GM21367 (cell line): ENCODE measurements around the gene DACT3.

Experiments
- ATAC-seq: cut with Tn5 transposase; IDR thresholded peaks from one replicate; pipeline ENCODE4 v1.9.1; 2021; ENCODE audit not compliant: unreplicated experiment

Gene DACT3

DNA sequence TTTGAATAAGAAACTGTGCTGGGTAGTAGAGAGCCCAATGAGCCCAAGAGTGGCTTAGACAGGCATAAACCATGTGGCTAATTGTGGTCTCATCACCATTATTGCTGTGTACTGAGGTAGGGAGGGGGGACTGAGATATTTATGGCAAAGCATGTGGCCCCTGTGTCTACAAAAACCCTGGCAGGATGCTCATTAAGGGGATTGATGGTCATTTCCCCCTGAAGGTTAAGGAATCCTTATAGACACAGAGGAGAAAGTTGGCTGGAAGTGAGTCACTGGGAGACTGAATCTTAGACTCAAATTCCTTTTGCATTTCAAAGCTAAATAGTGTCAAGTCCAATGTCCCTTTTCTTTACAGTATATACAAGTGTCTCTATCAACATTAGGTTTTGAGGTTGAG lies 9.8 kb upstream of the DACT3 start:
- ATAC-seq = no peak

DNA sequence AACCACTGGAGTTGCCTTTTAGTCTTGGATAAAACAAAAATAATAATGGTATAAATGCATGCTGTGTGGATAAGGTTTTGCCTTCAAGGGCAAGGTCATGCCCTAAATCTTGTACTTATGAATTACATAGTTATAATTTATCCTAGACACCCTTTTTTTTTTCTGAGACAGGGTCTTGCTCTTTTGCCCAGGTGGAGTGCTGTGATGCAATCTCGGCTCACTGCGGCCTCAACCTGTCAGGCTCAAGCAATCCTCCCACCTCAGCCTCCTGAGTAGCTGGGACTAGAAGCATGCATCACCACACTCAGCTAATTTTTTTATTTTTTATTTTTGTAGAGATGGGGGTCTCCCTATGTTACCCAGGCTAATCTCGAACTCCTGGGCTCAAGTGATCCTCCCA lies 7.7 kb upstream of the DACT3 start:
- no peak for ATAC-seq

DNA sequence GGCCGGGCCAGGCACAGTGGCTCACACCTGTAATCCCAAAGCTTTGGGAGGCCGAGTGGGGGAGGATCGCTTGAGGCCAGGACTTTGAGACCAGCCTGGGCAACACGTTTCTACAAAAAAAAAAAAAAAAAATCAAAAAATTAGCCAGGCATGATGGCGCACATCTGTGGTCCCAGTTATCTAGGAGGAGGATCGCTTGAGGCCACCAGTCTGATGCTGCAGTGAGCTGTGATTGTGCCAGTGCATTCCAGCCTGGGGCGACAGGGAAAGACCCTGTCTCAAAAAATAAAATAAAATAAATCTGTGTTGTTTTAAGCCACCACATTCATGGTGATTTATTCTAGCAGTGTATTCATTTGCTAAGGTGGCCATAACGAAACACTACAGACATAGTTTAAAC lies 4.1 kb upstream of the DACT3 start:
- no peak for ATAC-seq

DNA sequence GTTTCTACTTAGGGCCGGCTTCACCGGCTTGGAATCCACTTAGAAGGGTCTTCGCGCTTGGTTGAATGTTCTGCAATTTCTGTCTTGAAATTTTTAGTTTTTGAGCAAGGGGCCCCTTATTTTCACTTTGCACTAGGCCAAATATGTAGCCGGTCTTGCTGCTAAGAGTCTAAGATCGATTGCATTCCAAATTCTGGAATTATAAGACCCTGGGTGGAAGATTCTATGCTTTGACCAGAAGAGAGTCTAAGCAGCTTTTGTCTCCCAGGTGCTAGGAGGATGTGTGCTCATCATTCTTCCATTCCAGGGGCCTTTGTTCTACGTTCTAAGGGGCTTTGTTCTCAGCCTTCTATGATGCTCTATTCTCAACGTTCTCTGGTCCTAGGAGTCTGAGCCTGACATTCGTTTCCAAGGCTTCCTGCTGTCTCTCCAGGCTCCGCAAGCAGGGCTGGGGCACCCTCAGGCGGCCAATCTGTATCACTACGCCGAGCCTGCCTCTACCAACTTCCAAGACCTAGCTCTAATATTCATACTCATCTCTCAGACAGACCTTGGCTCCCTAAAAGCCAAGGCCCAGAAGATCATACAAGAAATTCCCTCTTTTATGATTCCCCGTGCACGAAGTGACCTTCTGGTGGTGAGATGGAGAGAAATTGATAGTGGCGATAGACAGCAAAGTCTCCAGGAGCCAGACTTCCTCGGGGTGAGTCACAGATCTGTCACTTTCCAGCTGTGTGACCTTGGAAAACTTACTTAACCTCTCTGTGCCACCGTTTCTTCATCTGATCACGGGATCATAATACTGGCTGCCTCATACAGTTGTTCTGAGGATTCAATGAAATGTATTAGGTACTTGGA lies 982 bp upstream of the DACT3 start:
- no peak for ATAC-seq

DNA sequence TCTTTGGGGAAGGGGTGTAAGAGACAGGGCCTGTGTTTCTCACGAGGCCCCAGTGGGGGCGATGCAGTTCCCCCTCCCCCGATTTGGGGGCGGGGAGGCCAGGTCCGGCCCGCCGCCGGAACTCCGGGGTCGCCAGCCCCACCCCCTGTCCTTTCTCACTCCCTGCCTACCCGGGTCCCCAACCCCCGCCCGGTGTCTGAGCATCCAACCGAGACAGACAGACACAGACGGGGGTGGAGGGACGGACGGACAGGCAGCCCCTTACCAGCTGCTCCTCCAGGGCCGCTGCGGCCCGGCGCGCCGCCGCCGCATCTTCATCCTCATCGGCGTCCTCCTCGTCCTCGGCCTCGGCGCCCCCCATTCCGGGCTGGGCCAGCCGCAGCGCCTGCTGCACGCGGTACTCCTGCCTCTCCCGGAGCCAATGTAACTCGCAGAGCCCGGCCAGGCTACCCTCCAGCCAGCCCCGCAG lies 397 bp downstream of the DACT3 start:
- ATAC-seq = no peak

DNA sequence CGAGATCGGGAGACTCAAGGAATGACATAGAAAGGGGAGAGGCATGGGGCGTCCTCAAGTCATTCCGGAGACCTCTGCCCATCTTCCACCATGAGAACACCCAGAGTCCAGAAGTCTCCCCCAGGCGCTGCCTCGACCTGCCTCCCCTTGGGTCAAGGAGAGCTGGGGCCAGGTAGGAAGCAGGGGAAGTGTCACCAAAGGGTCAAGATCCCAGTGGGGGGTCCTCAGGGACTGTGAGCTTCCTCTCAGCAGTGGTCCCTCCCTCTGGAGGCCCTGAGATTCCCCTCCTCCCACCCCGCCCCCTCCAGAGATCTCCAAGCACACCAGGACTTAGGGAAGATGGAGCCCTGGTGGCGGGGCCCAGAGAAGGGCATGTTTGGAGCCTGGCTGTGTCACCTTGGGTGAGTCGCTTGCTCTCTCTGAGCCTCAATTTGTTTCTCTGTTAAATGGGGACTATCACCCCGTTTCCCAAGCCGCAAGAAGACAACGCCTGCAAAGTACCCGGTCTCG lies 919 bp downstream of the DACT3 start:
- no peak for ATAC-seq

DNA sequence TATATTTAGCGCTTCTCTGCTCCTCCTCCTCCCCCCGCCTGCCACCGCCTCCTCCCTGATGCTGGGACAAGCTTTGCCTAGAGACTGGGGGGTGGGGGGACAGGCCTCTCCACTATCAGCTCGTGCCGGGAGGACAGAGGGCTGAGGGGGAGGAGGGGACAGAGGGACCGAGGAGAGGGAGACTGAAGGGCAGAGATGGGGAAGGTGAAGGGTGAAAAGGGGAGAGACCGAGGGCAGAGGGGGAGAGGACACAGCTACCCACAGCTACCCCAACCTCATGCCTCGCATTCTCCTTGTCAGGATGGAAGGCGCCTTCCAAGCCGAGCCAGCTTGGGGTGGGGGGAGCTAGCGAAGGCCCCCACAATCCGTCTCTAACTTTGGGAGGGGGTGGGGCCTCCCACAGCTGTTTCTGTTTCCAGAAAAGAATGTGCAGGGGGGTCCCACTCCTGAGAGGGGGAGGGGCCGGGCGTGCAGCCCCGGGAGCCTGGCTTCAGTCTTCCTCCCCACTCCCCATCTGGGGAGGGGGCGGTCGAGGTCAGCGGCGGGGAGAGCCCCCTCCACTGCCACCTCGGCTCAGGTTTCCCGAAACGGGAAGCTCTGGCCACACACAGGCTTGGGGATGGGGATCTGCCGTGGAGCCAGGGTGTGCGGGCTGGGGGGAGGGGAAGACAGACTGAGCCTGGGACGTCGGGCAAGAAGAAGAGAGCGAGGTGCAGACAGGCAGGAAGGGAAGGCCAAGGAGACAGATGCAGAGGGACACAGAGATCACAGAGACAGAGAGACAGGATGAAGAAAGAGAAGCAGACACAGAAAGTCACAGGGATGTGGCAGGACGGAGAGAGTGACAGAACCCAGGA lies 1.6 kb downstream of the DACT3 start:
- no peak for ATAC-seq

DNA sequence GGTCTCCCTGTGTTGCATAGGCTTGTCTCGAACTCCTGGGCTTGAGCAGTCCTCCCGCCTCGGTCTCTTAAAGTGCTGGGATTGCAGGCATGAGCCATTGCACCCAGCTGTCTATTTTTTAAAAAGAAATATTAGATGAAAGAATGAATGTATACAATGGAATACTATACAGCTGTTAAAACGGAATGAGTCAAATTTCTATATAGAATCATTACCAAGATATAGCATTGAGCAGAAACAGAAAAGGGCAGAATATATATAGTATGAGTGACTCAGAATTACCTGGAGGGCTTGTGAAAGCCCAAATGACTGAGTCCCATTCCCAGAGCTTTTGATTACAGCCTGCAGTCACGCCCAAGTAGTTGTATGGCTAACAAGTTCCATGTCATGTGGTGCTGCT lies 4.4 kb downstream of the DACT3 start:
- no peak for ATAC-seq

DNA sequence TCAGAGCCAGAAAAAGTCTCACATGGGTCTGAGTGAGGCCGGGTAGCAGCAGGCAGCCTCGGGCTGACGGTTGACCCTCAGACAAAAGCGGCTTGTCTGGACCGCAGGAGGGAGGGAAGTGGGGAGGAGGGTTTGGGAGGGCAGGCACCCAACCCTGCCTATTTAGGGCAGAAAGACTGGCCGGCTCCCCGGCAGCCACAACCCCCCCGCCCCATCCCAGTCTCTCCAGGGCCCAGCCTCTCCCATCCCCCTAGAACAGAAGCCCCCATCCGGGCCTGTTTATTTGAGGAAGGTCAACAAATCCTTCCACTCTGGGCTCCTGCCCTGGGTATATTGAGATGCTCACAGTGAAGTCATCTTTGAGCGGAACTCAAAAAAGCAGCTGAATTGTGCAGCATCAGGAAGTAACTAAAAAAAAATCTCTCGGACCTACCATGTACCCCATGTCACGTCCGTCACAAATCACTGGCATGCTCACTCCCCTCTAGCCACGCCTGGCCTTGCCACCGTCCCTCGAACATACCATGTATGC lies 6.3 kb downstream of the DACT3 start:
- no peak for ATAC-seq

DNA sequence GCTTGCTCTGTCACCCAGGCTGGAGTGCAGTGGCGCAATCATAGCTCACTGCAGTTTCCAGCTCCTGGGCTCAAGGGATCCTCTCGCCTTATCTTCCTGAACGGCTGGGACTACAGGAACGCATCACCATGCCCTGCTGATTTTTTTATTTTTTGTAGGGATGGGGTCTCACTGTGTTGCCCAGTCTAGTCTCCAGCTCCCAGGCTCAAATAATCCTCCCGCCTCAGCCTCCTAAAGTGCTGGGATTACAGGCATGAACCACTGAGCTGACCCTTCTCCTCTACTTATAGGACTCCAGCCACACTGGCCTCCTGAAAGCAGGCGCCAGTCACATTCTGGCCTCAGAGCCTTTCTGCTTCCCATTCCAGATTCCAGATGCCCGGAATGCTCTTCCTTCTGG lies 10.5 kb downstream of the DACT3 start:
- ATAC-seq = no peak

DNA sequence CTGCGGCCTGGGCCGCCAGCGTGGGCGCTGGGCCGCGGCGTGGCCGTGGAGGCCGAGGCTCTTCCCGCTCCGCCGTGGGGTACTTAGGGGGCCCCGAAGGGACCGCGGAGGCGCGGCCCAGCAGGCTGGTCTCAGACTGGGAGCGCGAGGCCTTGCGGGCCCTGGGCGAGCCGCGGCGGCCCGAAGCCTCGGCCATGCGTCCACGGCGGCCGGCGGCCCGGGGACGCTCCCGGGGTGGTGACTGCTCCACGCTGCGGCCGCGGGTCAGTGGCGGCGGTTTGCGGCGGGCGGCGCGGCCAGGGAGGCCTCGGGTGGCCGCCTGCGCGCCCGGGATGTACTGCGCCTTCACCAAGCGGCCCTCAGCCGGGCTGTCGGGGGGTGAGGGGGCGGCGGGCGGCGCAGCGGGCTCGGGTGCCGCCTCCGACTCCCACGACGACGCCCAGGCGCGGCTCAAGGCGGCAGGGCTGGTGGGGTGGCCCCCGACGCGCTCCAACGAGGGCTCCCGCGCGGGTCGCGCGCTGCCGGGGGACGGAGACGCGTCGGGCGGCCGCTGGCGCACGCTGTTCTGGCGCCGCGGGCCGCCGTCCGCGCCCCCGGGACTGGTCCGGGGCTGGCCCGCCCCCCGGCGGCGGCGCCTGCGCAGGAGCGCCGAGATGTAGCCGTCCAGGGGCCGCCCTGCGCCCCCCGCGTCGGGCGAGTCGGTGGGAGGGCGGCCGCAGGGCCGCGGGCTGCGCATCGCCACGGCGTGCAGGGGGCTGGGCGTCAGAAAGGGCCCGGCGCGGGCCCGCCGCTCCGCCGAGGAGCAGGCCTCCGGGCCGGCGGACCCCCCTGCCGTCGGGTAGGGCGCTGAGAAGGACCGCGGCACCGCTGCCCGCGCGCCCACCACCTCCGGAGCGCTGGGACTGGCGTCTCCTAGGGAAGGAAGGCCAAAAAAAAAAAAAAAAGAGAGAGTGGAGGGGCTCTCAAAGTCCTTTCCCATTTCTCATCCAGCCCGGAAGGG lies 11.7 kb downstream of the DACT3 start:
- no peak for ATAC-seq

DNA sequence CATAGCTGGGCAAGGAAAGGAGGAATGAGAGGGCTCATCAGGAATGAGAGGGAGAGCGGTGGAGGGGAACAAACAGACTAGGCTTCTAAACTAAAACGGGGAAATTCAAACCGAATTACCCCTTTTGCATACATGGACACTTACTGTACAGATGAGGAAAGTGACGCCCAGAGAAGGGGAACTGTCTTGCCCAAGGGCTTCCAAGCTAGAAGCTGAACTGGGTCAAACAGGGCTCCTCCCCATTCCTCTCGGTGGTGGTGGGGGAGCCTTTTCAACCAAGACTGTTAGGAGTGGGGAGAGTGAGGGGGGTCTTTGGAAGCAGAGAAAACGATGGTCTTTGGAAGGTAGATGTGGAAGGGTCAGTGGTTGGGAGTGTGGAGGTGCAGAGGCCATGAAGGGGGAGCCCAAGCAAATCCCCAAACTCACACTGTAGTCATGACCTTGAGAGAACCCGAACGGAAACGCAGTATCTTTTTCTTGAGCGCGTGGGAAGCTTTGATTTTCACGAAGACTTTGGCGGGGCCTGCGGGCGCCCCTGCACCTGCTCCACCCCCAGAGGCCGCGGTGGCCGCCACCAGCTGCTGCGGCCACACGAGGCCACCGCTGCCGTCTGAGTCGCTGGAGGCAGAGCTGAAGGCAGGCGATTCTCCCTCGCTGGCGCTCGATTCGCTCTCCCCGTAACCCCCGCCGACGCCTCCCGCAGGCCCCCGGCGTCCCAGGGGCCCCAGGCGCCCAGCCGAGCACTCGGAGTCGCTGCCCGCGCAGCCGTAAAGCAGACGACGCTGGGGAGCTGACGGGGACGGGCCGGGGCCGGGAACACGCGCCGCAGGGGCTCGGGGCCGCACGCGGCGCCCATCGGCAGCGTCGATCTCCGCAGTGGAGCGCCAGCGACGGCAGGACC lies 12.7 kb downstream of the DACT3 start:
- no peak for ATAC-seq

DNA sequence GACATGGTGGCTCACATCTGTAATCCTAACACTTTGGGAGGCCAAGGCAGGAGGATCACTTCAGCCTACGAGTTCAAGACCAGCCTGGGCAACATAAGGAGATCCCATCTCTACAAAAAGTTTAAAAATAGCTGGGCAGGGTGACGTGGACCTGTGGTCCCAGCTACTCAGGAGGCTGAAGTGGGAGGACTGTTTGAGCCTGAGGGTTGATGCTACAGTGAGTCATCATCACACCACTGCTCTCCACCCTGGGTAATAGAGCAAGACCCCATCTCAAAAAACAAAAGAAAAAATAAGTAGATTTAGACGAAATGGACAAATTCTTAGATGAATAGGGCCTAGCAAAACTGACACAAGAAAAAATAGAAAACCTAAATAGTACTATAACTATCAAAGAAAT lies 14.6 kb downstream of the DACT3 start:
- ATAC-seq = no peak

DNA sequence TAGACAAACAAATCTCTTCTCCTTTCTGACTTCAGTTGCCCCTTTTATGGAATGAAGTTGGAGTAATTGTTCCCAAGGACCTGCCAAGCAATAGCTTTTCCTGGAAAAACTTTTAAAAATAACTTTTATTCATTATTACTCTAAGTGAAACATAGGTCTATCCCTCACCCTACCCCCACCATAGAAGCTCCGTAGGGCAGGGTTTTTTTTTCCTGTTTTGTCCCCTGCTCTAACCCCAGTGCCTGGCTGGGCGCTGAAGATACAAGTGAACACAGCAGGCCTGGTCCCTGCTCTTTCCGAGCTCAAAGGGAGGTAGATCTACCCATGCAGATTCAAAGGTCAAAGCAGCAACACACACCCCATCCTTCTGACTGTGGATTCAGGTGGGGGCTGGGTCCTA lies 16.3 kb downstream of the DACT3 start:
- ATAC-seq = no peak

DNA sequence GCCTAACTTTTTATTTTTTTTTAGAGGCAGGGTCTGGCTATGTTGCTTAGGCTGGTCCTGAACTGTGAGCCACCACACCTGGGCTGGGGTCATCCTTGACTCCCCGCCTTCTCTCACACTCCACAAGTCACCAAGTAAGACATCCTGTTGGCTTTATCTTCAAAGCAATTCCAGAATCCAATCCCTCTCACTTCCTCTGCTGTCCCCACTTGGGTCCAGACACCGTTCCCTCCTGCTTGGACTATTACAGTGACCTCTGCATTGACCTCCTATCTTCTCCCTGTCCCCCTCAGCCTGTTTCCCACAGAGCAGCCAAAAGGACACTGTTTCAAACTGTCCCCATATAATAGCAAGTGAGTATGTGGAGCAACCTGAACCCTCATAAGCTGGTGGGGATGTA lies 20.3 kb downstream of the DACT3 start:
- ATAC-seq = no peak

DNA sequence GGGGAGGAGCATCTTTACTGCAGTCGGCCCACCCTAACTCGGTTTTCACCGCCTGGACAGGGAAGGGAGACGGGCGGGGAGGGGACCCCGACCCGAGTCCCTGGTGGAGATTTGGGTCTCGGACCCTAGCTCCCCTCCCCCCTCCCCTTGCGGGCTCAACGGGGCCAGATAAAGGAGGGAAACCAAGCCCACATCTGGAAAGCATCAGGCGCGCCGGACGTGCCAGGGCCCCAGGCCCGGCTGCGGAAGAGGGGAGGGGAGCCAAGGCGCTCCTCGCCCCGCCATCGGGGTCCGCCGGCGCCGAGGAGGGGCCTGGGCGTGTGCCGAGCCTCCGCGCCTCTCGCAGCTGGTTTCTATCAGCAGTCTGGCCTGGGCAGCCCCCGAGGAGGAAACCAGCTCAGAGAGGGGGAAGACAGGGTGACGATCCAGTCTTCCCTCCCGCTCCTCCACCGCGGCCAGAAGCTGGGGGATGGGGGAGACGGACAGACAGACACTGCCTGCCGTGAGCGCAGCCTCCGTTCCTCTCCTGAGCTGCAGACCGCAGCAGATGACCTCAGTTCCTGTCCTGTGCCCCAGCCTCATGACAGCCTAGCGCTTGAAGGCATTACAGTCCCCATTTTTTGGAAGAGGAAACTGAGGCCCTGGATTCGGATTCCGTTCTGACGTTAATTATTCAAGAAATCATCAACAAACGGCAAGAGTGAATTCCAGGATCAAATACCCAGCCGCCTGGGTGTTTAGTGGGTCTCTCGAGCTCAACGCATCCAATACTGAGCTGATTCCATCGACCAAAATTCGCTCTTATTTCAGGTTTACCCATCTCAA lies 21.4 kb downstream of the DACT3 start:
- ATAC-seq = no peak

DNA sequence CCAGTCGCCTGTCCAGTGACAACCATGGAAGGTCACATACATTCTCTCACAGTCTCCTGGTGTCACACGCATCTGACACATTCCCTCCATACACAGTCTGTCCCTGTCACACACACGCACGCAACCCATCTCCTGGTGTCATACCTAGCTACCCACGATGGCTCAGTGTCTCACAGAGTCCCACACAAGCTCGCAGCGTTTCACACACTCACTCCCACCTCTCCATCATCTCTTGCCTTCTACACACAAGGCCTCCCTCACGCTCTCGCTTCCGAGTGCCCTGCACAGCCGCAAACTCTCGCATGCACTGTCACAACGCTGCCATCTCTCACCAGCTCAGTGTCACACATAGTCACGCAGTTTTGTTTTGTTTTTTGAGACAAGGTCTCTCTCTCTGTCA lies 23.8 kb downstream of the DACT3 start:
- ATAC-seq = no peak

DNA sequence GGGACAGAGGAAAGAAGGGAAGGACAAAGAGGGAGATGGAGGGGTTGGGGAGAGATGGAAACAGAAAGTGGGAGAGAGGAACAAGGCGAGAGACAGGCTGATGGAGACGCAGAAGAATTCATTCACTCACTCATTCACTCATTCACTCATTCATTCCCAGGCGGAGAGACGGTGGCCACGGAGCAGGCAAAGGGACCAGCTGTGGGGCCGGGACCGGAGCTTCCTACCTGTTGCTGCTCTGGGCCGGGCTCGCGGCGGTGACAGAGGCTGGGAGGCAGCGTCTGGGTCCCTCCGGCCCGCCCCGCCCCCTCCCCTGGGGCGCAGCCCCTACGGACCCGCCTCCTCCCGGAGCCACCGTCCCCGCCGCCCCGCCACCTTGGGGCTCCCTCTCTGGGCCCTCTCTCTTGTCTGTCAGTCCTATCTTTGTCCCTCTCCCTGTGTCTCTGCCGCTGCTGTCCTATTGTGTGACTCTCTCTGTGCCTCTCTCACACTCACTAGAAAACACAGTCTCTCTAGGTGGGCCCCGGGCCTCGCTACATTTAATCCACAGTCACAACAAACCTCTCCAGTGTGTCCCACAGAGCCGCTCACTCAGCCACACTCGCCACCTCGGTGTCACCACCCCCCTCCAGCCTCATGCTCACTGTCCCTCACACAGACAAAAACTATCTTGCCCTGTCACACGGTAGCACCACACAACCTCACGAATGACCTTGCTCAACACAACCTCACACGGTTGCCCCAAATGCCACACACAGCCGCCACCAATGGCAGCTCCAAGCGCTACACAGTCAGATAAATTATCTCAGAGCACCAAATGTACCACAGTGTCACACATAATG lies 24.8 kb downstream of the DACT3 start, which contains the start of gene GNG8:
Gene GNG8 (minus strand): TSS at position 283 of the 842 bp plus-strand sequence. CDS start 1,520 bp downstream, outside the sequence.
- ATAC-seq = no peak
